ENCODE data around the gene JCHAIN.

JCHAIN gene

GRCh38 chr4:70629469-70630090, 36.7 kb downstream of the JCHAIN start:
- ChIA-PET POLR2A (ENCODE audit: low non-redundant PET) (no interaction called here), CTCF (interaction anchor here (0.6 kb wide), 1 partner anchor 1106 kb away, joined by 3 read pairs; no protein-coding TSS in a partner anchor)
- DNase-seq (ENCODE audit: low spot score): no peak
- no peak overlapping the region for H3K27ac ChIP-seq
- TF ChIP-seq, protein P1, sequence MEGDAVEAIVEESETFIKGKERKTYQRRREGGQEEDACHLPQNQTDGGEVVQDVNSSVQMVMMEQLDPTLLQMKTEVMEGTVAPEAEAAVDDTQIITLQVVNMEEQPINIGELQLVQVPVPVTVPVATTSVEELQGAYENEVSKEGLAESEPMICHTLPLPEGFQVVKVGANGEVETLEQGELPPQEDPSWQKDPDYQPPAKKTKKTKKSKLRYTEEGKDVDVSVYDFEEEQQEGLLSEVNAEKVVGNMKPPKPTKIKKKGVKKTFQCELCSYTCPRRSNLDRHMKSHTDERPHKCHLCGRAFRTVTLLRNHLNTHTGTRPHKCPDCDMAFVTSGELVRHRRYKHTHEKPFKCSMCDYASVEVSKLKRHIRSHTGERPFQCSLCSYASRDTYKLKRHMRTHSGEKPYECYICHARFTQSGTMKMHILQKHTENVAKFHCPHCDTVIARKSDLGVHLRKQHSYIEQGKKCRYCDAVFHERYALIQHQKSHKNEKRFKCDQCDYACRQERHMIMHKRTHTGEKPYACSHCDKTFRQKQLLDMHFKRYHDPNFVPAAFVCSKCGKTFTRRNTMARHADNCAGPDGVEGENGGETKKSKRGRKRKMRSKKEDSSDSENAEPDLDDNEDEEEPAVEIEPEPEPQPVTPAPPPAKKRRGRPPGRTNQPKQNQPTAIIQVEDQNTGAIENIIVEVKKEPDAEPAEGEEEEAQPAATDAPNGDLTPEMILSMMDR (conservative IDR thresholded peaks at IDR 0.05; ENCODE audit: low read depth): no peak

DNA sequence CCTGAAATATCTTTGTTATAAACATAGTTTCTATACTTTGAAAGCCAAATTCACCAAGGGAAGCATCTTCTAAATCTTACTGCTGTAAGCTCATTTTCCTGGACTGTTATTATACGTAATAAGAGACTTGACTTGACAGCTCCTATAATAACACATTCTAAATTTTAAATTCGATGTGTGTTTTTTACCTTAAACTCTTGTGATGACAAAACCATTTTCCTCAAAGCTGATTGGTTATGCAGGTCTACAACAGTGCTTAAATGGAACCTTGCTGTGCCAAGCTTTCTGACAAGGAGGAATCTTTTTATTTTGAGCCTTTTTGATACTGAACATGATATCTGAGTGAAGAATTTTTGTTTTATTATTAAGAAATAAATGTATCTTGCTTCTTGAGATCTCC, 37.9 kb downstream of the JCHAIN start, which contains the start of gene ENAM:
ENAM (plus strand) TSS at position 301 of the 400 bp plus-strand sequence. CDS start 757 bp downstream, outside the sequence.
- no peak for DNase-seq (ENCODE audit: low spot score)
- ChIA-PET POLR2A (ENCODE audit: low non-redundant PET) (no interaction called here), CTCF (no interaction called here)
- H3K27ac ChIP-seq: no peak within 1 kb of the TSS
- TF ChIP-seq, protein P1 (conservative IDR thresholded peaks at IDR 0.05; ENCODE audit: low read depth): no peak

GRCh38 chr4:70627620-70628019, 38.7 kb downstream of the JCHAIN start:
- ChIA-PET POLR2A (ENCODE audit: low non-redundant PET) (no interaction called here), CTCF (interaction anchor here (0.6 kb wide), 1 partner anchor 1082 kb away, joined by 3 read pairs; no protein-coding TSS in a partner anchor)
- no peak for DNase-seq (ENCODE audit: low spot score)
- TF ChIP-seq, protein P1 (conservative IDR thresholded peaks at IDR 0.05; ENCODE audit: low read depth): no peak
- H3K27ac ChIP-seq: no peak overlapping the region

- H3K27ac ChIP-seq: no peak overlapping the region
- CTCF ChIA-PET: no interaction called here
- TF ChIP-seq, protein P1 (conservative IDR thresholded peaks at IDR 0.05; ENCODE audit: low read depth): no peak
- POLR2A ChIA-PET (ENCODE audit: low non-redundant PET): no interaction called here
- DNase-seq (ENCODE audit: low spot score): no peak
Measured at GRCh38 chr4:70624226-70624793, 42.0 kb downstream of the JCHAIN start.

DNA sequence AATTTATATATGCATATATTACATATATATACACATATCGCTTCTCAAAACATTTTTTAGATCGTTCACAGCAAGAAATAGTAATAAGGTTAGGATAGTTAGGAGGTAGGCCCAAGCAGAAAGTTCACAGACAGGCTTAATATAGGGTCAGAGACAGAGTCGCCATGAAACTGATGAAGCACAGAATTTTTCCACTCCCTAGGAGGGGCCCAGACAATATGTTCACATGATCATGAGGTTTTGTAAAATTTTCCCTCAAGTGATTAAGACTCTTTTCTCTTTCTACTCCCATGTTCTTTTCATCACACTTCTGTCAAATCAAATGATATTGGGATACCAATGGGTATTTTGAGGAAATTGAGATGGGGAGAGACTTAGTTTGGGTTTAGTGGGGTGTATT, 43.0 kb downstream of the JCHAIN start:
- ChIA-PET POLR2A (ENCODE audit: low non-redundant PET) (no interaction called here), CTCF (no interaction called here)
- TF ChIP-seq, protein P1 (conservative IDR thresholded peaks at IDR 0.05; ENCODE audit: low read depth): no peak
- H3K27ac ChIP-seq: no peak overlapping the region
- no peak for DNase-seq (ENCODE audit: low spot score)

GRCh38 chr4:70619778-70620177, 46.5 kb downstream of the JCHAIN start:
- no peak for DNase-seq (ENCODE audit: low spot score)
- CTCF ChIA-PET: no interaction called here
- TF ChIP-seq, protein P1 (conservative IDR thresholded peaks at IDR 0.05; ENCODE audit: low read depth): no peak
- no peak overlapping the region for H3K27ac ChIP-seq
- POLR2A ChIA-PET (ENCODE audit: low non-redundant PET): no interaction called here
